HG03196 (cell line): ENCODE measurements around the gene CEACAM7.
"Not testable (repeated sequence)": the region's sequence is repeated elsewhere in the genome, so short reads cannot be mapped to it uniquely, and the experiment has no call there.

Source experiments
- ATAC-seq: cut with Tn5 transposase; IDR thresholded peaks from one replicate; pipeline ENCODE4 v1.9.1; 2021; ENCODE audit not compliant: unreplicated experiment

The CEACAM7 gene

DNA sequence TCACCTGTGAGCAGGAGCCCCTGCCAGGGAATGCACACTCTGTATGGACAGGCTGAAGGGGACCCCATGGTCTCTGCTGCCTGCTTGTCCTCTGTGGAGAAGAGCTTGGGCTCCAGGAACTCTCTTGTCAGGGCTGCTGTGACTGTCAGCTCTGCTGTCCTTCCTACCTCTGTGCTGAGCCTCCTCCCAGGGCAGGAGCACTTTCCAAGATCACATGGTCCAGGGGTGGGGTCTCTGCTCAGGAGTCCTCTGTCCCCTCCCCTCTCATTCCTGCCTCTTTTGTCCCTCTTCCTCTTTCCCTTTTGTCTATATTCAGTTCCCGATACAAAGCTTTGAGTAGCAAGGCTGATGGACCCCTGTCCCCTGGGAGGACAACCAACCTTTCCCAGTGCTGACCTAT, at the start of gene CEACAM7:
CEACAM7 (minus strand) TSS at position 173 of the 400 bp plus-strand sequence; CDS start at position 68, 105 bp downstream.
- no peak for ATAC-seq

DNA sequence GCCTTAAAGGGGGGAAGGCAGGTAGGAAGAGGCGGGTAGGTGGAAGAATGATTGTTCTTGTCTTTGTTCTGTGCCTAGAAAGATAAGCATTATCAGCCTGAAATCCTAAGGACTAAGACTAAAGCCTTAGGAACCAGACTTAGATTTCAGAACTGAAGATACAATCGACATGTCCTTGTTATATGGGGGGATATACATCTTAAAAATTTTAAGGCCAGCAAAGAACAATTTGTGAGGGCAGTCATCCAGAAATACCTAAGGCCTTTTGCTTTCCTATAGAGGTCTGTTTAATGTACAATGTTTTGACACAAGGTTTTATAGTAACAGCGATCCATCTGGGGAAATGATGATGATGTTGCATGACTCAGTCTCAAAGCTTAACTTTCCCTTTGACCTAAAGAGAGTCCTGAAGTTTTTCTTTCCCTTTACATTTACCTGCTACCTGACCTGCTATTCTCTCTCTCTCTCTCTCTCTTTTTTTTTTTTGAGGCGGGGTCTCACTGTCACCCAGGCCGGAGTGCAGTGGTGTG, 47.1 kb upstream of the CEACAM7 start:
- no peak for ATAC-seq

DNA sequence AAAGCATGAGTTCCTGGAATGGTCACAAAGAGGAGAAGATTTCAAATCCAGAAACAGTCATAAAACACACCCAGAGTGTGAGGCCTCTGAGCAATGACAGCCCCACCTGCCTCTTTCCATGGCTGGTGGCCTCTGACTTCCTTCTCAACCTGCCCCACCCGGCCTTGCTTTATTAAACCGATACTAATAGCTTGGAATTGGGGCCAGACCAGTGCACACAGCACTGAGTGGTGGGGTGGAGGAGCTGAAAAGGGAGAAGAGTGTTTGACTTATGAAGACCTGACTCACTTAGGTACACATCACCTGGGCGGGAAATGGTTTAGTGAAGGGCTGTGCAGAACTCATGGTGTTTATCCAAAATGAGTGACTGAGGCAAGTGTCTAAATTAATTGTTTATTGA, 46.5 kb upstream of the CEACAM7 start:
- no peak for ATAC-seq

DNA sequence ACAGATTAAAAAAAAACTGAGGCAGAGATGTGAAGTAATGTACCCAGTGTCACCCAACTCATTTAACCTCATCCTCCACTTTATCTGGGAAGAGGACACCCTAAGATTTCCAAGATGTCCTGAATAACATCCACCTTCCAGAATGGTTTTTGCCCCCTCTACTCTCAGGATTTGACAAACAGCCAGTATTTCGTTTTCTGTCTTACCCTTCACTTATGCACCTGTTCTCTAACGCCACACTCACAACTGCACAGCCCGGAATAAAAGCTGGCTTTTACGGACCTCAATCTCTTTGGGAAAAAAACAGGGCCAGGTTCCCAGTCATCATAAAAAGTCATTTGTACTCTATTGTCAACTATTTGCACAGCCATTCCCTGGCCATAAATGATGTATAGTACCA, 46.1 kb upstream of the CEACAM7 start:
- ATAC-seq = no peak

DNA sequence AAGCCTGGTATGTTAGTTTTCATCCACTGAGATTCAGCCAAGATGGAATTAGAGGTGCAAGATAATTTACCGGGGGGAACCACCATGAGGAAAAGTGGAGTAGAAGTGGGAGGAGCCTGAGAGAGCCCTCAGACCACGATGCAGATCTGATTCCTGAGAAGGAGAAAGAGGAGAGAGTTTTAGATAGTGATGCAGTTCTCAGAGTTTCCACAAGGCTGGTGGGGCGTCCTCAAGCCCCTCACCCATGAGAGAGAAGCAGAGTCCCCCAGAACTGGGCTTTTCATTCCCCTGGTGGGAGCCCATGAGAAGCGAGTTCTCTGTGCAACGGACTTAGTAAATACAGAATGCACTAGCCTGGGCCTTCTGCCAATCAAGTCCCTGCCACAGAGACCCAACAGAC, 38.4 kb upstream of the CEACAM7 start:
- no peak for ATAC-seq

DNA sequence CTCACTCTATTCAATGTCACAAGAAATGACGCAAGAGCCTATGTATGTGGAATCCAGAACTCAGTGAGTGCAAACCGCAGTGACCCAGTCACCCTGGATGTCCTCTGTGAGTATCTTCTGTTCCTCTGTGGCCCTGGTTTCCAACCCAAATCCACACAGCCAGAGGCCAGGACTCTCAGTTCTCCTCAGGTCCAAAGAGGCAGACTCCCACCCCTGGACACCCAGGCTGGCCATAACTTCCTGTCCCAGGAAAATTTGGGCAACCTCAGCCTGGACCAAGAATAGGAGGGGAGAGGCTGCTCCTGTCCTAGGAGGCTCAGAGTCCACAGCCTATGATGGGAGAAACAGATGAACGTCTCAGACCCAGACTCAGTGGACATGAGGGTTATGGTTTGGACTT, 32.0 kb upstream of the CEACAM7 start:
- no peak for ATAC-seq

DNA sequence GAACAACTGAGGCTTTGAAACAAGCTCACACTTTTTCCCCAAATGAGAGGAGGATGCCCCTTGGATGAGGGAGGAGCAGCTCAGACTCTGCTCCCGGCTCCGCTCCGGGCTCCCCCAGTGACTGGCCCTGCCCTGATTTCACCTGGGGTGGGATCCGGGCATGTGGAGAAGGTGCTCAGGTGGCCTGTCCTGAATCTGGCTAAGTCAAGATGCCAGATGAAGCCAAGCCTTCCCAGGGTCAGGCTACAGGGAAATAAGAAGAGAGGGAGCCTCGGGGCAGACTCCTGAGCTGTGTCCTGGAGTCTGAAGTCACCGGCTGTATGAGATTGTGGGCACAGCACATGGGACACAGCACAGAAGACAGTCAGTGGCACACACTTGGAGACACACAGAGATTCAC, 30.7 kb upstream of the CEACAM7 start:
- no peak for ATAC-seq

DNA sequence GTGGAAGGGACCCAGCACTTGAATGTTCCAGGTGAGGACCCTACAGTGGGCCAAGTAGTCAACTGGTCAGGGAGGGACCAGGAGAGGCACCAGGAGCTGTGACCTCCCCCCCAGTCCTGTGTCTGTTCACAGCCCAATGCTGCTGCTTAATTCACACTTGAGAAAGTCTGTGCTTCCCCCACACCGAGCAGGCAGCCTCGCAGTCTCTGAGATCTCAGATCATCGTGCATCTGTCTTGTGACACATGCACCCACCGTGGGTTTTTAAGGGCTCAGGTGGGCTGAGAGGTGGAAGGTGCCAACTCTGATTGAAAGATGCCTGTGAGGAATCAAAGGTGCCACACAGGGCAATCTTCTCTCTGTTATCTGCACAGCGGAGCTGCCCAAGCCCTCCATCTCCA, 26.5 kb upstream of the CEACAM7 start:
- ATAC-seq = no peak

DNA sequence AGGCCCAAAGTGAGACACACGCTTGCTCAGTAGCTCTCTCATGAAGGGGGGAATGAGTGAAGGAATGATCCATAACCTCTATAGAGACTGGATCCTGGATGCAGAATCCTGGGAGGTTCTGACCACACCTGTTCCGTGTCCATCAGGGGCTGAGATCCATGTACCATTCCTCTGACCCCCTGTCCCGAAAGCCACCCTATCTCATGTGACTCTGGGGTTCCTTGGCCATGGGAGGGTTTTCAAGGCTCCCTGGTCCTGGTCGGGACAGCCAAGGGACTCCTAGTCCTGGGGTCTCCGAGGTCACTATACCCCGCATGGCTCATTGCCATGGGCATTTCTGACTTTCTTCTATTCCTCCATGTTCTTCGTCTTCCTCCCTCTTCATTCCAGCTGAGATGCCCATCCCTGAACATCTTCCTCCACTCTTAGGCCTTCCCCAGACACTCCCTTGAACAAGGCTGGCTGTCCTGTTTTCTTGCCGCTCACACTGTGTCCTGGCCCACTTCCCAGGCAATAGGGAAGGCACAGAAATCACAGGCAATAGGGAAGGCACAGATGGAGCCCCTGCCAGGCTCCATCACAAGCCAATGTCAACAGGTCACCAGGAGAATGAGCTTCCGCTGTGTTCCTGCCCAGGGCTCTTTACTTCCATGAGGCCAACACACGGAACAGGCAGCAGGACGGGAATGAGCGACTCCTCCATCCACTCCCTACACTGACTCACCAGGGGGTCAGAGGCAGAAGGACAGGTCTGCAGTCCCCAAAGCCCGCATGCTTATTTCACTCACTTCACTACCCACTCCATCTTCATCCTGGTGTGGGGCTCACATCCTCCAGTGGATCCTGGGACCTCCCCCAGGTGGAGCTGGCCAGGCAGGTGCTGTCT, 23.5 kb upstream of the CEACAM7 start:
- ATAC-seq = no peak

DNA sequence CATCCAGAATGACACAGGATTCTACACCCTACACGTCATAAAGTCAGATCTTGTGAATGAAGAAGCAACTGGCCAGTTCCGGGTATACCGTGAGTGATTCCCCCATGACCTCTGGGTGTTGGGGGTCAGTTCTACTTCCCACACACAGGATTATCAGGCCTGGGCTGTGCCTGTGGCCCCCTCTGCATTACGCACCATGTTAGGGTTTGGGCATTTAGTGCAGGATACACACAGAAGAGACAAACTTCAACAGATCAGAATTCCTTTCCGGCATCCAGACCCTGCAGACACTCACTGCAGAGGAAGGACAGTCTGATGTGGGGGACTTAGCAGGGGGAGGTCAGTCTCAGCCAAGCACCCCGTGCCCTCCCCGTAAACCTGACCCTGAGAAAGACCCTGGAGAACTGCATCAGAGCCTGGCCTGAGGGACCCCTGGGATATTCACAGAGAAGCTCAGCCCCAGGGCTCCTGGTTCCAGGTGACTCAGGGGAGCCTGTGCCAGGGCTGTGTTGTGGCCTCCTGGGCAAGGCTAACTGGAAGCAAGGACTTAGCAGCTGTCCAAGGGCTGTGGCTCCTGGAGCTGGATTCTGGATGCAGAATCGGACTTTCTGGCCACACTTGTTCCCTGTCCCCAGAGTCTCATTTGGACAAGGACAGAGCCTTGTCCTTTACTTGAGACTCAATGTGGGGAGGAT, 22.0 kb upstream of the CEACAM7 start:
- no peak for ATAC-seq

DNA sequence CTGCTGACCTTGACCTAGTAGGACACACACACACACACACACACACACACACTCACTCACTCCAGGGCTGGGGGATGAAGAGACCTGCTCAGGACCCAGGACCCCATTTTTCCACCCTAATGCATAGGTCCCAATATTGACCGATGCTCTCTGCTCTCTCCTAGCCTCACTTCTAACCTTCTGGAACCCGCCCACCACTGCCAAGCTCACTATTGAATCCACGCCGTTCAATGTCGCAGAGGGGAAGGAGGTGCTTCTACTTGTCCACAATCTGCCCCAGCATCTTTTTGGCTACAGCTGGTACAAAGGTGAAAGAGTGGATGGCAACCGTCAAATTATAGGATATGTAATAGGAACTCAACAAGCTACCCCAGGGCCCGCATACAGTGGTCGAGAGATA, 21.4 kb upstream of the CEACAM7 start:
- not testable (repeated sequence) for ATAC-seq

DNA sequence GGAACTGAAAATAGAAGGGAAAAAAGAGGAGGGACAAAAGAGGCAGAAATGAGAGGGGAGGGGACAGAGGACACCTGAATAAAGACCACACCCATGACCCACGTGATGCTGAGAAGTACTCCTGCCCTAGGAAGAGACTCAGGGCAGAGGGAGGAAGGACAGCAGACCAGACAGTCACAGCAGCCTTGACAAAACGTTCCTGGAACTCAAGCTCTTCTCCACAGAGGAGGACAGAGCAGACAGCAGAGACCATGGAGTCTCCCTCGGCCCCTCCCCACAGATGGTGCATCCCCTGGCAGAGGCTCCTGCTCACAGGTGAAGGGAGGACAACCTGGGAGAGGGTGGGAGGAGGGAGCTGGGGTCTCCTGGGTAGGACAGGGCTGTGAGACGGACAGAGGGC, 20.4 kb upstream of the CEACAM7 start, which contains the start of gene CEACAM5:
CEACAM5 (plus strand) TSS at position 146 of the 400 bp plus-strand sequence; CDS start at position 252, 106 bp downstream.
- no peak for ATAC-seq

DNA sequence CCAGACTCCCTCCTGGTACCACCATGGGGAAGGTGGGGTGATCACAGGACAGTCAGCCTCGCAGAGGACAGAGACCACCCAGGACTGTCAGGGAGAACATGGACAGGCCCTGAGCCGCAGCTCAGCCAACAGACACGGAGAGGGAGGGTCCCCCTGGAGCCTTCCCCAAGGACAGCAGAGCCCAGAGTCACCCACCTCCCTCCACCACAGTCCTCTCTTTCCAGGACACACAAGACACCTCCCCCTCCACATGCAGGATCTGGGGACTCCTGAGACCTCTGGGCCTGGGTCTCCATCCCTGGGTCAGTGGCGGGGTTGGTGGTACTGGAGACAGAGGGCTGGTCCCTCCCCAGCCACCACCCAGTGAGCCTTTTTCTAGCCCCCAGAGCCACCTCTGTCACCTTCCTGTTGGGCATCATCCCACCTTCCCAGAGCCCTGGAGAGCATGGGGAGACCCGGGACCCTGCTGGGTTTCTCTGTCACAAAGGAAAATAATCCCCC, 19.9 kb upstream of the CEACAM7 start:
- no peak for ATAC-seq

DNA sequence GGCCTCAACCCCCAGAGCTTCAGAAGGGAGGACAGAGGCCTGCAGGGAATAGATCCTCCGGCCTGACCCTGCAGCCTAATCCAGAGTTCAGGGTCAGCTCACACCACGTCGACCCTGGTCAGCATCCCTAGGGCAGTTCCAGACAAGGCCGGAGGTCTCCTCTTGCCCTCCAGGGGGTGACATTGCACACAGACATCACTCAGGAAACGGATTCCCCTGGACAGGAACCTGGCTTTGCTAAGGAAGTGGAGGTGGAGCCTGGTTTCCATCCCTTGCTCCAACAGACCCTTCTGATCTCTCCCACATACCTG, 19.4 kb upstream of the CEACAM7 start:
- ATAC-seq = no peak

DNA sequence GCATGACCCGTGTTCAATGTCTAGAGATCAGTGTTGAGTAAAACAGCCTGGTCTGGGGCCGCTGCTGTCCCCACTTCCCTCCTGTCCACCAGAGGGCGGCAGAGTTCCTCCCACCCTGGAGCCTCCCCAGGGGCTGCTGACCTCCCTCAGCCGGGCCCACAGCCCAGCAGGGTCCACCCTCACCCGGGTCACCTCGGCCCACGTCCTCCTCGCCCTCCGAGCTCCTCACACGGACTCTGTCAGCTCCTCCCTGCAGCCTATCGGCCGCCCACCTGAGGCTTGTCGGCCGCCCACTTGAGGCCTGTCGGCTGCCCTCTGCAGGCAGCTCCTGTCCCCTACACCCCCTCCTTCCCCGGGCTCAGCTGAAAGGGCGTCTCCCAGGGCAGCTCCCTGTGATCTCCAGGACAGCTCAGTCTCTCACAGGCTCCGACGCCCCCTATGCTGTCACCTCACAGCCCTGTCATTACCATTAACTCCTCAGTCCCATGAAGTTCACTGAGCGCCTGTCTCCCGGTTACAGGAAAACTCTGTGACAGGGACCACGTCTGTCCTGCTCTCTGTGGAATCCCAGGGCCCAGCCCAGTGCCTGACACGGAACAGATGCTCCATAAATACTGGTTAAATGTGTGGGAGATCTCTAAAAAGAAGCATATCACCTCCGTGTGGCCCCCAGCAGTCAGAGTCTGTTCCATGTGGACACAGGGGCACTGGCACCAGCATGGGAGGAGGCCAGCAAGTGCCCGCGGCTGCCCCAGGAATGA, 18.9 kb upstream of the CEACAM7 start:
- ATAC-seq = no peak

DNA sequence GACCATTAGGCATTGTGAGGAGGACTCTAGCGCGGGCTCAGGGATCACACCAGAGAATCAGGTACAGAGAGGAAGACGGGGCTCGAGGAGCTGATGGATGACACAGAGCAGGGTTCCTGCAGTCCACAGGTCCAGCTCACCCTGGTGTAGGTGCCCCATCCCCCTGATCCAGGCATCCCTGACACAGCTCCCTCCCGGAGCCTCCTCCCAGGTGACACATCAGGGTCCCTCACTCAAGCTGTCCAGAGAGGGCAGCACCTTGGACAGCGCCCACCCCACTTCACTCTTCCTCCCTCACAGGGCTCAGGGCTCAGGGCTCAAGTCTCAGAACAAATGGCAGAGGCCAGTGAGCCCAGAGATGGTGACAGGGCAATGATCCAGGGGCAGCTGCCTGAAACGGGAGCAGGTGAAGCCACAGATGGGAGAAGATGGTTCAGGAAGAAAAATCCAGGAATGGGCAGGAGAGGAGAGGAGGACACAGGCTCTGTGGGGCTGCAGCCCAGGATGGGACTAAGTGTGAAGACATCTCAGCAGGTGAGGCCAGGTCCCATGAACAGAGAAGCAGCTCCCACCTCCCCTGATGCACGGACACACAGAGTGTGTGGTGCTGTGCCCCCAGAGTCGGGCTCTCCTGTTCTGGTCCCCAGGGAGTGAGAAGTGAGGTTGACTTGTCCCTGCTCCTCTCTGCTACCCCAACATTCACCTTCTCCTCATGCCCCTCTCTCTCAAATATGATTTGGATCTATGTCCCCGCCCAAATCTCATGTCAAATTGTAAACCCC, 17.5 kb upstream of the CEACAM7 start:
- ATAC-seq = no peak

DNA sequence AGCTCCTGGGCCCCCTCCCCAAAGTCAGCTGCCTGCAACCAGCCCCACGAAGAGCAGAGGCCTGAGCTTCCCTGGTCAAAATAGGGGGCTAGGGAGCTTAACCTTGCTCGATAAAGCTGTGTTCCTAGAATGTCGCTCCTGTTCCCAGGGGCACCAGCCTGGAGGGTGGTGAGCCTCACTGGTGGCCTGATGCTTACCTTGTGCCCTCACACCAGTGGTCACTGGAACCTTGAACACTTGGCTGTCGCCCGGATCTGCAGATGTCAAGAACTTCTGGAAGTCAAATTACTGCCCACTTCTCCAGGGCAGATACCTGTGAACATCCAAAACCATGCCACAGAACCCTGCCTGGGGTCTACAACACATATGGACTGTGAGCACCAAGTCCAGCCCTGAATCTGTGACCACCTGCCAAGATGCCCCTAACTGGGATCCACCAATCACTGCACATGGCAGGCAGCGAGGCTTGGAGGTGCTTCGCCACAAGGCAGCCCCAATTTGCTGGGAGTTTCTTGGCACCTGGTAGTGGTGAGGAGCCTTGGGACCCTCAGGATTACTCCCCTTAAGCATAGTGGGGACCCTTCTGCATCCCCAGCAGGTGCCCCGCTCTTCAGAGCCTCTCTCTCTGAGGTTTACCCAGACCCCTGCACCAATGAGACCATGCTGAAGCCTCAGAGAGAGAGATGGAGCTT, 15.7 kb upstream of the CEACAM7 start:
- no peak for ATAC-seq

DNA sequence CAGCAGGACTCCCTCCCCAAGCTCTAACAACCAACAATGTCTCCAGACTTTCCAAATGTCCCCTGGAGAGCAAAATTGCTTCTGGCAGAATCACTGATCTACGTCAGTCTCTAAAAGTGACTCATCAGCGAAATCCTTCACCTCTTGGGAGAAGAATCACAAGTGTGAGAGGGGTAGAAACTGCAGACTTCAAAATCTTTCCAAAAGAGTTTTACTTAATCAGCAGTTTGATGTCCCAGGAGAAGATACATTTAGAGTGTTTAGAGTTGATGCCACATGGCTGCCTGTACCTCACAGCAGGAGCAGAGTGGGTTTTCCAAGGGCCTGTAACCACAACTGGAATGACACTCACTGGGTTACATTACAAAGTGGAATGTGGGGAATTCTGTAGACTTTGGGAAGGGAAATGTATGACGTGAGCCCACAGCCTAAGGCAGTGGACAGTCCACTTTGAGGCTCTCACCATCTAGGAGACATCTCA, 14.1 kb upstream of the CEACAM7 start:
- no peak for ATAC-seq

DNA sequence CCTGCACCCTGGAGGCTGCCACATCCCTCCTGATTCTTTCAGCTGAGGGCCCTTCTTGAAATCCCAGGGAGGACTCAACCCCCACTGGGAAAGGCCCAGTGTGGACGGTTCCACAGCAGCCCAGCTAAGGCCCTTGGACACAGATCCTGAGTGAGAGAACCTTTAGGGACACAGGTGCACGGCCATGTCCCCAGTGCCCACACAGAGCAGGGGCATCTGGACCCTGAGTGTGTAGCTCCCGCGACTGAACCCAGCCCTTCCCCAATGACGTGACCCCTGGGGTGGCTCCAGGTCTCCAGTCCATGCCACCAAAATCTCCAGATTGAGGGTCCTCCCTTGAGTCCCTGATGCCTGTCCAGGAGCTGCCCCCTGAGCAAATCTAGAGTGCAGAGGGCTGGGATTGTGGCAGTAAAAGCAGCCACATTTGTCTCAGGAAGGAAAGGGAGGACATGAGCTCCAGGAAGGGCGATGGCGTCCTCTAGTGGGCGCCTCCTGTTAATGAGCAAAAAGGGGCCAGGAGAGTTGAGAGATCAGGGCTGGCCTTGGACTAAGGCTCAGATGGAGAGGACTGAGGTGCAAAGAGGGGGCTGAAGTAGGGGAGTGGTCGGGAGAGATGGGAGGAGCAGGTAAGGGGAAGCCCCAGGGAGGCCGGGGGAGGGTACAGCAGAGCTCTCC, 13.5 kb upstream of the CEACAM7 start:
- ATAC-seq = no peak
